GM19328 (cell line): Measurements from ENCODE around the gene SLC24A3.
"Not testable (repeated sequence)": the region's sequence is repeated elsewhere in the genome, so short reads cannot be mapped to it uniquely, and the experiment has no call there.

ENCODE experiments used
- ATAC-seq: cut with Tn5 transposase; IDR thresholded peaks from one replicate; pipeline ENCODE4 v1.9.1; 2021; ENCODE audit warnings: mild to moderate bottlenecking, moderate library complexity; ENCODE audit not compliant: unreplicated experiment

The SLC24A3 gene

GRCh38 chr20:19616081-19616480, 403.6 kb downstream of the SLC24A3 start:
- no peak for ATAC-seq

DNA sequence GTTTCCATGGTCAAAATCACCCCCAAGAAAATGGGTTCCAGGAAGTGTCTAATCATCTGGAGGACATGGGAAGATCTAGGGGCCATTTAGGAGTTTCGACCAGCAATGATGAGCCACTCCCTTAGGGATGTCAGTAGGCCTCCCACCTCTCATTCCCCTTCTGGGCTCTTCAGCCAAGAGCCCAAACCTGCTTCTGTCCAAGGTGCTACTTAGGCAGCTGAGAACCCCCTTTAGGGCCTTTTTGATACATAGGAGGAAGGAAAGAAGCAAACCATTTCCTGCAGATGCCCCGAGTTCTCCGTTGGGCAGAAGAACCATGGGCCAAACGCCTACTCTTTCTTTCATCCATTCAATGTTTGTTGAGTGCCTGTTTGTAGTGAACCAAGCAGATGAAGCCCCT, 404.2 kb downstream of the SLC24A3 start:
- no peak for ATAC-seq

GRCh38 chr20:19617256-19617655, 404.8 kb downstream of the SLC24A3 start:
- ATAC-seq, result no peak

DNA sequence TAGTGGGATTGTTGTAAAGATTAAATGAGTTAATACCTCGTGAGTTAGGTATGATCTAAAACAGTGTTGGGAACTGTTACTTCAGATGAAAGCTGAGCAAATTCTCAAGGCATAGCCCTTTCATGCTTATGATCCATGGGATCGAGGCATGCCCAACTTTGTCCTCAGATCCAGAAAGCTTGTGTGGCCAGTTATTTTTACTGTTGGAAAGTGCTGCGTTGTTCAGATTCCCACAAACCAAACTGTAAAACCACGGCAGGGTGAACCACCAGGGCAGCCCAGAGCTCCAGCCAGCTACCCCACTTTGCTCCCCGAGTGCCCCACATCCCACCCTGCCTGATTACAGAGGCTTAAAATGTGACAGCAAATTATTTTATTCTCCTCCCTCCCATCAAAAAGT, 406.3 kb downstream of the SLC24A3 start:
- ATAC-seq, result no peak

DNA sequence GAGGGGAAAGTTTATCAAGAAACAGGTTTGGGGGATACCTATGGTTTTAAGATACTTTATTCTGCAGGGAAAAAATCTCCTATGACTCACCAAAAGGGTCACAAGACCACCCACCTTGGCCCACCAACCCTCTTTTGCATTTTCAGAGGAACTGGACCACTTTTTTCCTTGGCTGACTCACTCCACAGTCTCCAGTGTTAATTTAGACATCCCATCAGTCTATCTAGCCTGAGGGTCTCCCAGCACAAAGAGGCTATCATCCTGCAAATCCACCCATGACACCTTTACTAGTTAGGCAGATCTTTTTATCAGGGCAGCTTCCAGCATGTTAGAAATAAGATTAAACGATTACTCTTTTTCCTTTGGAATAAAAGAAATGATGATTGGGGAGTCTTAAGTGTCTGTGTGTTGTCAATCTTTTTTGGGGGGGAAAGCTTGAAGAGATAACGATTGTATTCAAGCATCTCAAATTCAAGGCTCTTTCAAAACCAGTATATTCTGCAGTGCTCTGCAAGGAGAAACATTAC, 407.5 kb downstream of the SLC24A3 start:
- ATAC-seq, result no peak

- ATAC-seq, result no peak
These were observed 408.0 kb downstream of the SLC24A3 start for GRCh38 chr20:19620446-19620845.

GRCh38 chr20:19621072-19621471, 408.6 kb downstream of the SLC24A3 start:
- ATAC-seq, result no peak

DNA sequence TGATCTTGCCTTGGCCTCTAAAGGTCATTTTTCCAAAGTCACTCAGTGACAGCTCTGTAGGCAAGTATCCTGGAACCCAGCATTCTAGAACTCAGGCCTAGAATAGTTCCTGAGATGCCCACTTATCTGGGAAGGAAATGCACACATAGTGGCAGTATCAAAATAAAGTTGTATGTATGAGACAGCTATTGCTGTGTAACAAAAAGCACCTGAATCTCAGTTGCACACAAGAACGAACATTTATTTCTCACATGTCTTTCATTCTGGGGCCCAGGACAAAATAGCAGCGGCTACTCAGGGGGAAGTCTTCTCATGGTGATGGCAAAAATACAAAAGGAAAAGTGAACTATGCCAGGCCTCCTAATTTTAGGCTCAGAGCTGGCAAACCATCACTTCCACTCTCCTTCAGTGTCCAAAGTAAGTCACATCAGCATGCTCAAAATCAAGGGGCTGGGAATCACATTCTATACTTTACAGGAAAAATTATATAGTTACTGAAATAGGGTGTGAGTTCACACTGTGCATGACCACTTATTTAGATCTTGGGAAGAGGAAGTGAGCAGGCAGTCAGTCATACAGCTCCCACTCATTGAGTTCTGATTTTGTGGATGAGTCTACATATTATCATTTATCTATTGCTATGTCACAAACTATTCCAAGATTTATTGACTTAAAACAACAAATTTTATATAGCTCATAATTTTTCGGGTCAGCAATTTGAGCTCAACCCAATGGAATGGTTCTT, 412.0 kb downstream of the SLC24A3 start:
- no peak for ATAC-seq

DNA sequence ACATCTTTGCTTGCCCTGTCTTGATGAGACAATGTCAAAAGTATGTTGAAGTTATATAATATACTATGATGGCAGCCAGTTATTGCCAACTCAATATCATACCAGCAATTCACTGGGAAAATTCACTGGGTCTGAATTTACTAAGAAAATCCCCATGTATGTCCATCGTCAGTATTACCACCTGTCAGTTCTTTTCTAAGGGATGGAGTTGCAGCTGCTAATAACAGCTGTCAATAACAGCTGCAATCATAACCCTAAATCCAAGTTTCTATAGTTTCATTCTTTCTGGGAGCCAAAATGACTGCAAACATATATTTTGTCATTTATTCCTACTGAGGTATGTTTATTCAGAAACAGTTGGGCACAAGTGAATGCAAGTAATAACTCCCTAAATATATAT, 413.0 kb downstream of the SLC24A3 start:
- ATAC-seq, result no peak

DNA sequence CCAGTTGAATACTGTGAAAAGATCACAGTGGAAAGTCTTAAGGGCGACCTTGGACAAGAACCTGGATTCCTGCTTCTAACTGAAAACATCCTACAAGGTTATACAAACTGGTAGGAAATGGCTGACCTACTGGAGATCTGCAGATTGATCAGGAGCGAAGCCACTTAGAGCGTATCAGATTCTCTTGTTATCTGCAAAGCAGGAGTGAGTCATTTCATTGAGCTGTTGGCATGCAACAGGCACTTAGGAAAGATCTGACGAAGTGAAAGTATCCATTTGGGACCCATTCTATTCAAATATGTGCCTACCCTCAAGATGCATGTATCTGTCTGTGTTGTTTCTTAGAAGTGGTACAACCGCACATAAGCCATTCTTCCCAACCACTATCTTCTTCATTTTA, 414.5 kb downstream of the SLC24A3 start:
- no peak for ATAC-seq

- no peak for ATAC-seq
These were observed 416.2 kb downstream of the SLC24A3 start for GRCh38 chr20:19628570-19629134.

GRCh38 chr20:19631410-19631809, 419.0 kb downstream of the SLC24A3 start:
- no peak for ATAC-seq

DNA sequence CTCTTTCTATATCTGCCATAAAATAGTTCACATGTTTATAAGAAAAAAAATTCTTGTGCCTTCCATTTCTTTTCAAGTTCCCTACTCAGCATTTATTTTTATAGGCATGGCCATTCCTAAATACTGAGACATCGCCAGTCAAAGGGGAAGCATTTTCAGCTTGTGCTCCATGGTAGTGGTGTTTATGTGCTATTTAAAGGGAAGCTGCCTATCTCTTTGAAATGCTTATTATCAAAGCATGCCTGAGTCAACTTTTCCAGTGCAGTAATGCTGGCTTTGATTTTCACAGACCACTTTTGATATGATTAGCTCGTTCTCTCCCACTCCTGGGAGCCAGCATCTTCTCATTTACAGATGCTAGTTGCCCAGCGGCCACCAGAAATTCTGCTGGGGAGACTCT, 421.5 kb downstream of the SLC24A3 start:
- no peak for ATAC-seq

GRCh38 chr20:19639471-19640045, 427.1 kb downstream of the SLC24A3 start:
- not testable (repeated sequence) for ATAC-seq

- ATAC-seq, result no peak
These were observed 430.4 kb downstream of the SLC24A3 start for GRCh38 chr20:19642860-19643259.

DNA sequence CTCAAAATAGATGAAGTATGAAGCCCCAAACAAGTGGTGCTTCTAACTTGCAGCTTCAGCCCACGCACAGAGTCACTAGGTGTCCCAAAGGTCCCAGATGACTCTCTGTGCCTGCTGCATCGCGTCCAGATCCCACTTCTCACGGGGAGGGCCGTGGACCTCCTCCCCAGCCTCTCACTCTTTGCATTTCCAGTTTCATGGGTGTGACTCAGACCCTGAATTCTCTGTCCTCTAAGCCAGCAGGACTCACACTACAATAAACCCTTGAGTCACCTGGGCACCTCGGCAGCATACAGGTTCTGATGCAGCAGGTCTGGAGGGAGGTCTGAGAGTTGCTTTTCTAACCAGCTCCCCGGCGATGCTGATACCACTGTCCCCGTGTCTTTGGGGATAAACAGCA, 431.6 kb downstream of the SLC24A3 start:
- no peak for ATAC-seq

DNA sequence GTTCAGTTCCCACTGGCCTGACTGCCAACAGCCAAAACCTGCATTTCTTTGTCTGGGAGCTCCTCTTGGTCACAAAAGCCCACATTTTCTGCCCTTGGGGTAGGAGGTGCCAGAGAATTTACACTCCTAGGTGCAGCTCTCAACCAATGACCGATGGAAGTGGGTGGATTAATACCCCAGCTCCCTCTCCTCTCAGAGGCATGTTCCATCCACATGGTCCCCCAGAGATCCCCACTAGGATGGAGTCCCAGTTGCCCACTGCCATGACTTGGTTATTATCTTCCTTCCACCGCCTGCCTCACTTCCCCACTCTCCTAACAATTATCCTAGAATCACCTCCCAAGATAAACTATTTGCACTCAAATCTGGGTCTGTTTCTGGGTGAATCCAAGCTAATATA, 434.5 kb downstream of the SLC24A3 start:
- no peak for ATAC-seq

- no peak for ATAC-seq
These were observed 435.6 kb downstream of the SLC24A3 start for GRCh38 chr20:19648024-19648423.

- ATAC-seq, result no peak
These were observed 436.6 kb downstream of the SLC24A3 start for GRCh38 chr20:19649041-19649440.

GRCh38 chr20:19652591-19653026, 440.2 kb downstream of the SLC24A3 start:
- no peak for ATAC-seq

DNA sequence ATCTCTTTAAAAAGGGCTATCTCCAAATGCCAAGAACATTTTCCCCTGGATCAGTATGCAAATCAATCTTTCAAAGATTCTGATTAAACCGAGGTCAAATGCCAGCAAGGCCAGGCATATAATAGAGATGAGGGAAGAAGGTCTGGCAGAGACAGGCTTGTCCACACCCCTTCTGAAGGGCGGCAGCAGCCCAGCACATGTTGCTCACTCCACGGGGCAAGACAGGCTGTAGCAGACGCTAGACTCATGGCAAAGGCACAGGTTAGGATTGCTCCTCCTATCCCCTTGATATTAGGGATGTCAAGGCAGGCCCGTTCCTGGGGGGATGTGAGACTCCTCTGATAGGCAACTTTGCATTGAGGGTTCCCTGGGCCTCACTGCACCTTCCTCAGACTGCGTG, 440.9 kb downstream of the SLC24A3 start:
- no peak for ATAC-seq

- ATAC-seq, result no peak
These were observed 442.5 kb downstream of the SLC24A3 start for GRCh38 chr20:19654921-19655320.
